ENCODE results near the gene TMCC3.
"Not testable (repeated sequence)": the region's sequence is repeated elsewhere in the genome, so short reads cannot be mapped to it uniquely, and the experiment has no call there.

The TMCC3 gene

DNA sequence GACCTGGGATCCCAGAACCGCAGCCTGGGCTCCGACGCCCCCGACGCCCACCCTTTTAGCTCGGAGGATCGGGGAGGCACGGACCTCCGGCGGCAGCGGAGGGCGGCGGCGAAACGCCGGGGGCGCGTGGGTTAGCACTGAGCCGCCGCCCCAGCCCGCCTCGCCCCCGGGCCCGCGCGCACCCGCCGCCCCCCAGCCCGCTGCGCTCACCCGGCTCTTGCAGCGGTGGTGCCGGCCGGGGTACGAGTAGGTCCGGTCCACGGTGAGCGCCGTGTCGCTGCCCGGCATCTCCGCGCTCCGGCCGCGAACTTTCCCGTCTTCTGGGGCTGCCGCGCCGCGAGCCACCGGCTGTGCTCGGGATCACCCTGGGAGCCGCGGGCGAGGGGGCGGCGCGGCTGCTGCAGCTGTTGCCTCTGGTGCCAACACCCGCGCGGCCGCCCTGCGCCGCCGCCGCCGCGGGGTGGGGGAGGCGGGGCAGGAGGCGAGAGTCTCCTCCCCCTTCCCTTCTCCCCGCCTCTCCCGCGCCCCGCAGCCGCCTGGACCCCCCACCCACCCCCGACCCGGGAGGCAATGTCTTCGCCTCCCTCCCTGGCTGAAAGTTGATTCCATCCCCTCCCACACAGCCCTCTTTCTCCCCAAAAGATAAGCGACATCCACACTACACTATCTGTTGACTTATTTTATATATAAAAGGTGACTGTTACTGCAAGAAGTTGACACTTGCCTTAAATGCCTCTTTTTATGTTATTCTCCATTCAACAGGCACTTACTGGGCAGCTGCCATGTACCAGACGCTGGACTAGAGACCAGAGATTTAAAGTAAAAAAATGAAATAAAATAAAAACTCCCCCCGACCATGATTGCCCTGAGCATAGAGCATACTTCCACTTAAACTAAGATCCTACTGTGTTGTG, at the start of gene TMCC3:
TMCC3 (minus strand) TSS at position 415 of the 914 bp plus-strand sequence; CDS start at position 288, 127 bp downstream.
- peak in 1 of 2 experiments; percentile 47 for DNase-seq

- DNase-seq: no peak
Measured at GRCh38 chr12:94699801-94700200, 49.4 kb upstream of the TMCC3 start.

DNA sequence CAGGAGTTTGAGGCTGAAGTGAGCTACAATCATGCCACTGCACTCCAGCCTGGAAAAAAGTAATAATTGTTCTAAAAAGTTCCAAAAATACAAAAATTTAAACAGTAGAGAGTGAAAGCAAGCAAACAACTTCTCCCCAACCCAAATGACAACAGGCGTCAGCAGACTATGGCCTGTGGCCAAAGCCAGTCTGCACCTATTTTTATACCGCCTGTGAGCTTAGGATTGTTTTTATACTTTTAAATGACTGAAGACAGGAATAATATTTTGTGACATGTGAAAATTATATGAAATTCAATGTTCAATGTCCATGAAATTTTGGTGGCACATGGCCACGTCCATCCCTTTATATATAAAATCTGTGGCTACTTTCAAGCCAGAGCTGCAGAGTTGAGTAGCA, 48.2 kb upstream of the TMCC3 start:
- DNase-seq: no peak

DNA sequence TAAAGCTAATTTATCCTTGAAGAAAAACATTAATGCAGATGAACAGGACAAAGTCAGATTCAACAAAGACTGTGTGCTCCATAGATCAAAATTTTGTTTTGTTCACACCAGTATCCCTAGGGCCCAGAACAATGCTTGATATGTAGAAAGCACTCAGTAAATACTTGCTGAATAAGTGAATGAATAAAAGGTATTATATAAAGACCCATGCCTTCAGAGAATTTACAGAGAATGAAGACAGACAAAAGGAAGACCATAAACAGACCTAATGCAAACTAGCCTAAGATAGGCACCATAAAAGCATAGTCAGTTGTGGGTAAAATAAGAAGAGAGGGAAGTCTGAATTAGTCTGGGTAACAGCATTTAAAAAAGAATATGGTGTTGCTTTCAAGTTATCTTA, 47.3 kb upstream of the TMCC3 start:
- DNase-seq: no peak

DNA sequence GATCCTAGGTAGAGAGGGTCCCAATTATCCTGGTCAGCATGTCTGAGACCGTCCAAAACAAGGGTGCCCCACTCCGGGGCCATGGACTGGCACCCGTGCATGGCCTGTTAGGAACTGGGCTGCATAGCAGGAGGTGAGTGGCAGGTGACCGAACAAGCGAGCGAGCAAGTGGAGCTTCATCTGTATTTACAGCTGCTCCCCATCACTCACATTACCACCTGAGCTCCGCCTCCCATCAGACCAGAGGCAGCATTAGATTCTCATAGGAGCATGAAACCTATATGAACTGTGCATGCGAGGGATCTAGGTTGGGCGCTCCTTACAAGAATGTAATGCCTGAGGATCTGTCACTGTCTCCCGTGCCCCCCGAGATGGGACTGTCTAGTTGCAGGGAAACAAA, 44.4 kb upstream of the TMCC3 start:
- DNase-seq: no peak

- DNase-seq: not testable (repeated sequence)
Measured at GRCh38 chr12:94692826-94693225, 42.5 kb upstream of the TMCC3 start.

GRCh38 chr12:94690198-94690771, 39.9 kb upstream of the TMCC3 start:
- DNase-seq: no peak

DNA sequence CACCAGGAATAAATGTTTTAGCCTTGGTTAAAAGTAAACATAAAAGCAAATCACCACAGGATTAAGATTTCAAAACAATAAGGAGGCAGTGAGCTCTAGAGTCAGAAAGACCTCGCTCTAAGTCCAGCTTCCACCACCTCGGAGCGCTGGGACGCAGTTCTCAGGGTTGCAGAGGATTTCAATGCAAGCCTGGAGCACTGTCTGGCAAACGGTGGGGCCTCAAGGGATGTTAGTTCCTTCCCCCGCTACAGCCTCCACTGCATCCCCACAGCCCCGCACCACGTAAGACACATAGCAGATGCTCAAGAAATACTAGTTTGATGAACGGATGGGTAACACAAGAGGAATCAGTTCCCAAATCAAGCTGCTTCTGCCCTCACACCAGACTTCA, 39.3 kb upstream of the TMCC3 start:
- no peak for DNase-seq

DNA sequence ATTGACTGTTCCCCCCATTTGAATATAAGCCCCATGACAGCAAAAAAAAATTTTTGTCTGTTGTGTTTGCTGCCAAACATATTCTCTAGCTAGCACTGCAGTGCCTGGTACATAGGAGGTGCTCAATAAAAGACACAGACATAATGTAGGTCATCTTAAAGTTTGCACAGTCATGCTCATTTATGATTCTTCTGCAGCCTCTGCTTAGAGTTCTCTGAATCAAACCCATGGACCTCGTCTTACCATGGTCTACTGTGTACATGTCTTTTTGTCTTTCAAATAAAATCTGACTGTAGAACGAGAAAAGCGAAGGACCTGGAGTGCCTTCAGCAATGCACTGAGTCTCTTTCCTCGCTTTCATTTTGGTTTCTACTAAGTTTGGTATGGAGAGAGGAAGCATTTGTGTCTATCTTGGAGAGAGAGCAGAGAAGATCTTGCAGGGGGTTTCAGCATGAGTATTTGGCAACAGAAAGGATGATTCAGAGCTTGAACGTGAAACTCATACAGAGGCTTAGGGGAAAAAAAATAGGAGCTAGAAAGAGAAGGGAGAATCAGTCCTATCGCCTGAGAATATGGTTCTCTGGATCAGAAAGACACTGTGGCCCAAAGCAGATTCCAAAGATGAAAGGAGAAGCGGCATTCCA, 38.8 kb upstream of the TMCC3 start:
- no peak for DNase-seq

DNA sequence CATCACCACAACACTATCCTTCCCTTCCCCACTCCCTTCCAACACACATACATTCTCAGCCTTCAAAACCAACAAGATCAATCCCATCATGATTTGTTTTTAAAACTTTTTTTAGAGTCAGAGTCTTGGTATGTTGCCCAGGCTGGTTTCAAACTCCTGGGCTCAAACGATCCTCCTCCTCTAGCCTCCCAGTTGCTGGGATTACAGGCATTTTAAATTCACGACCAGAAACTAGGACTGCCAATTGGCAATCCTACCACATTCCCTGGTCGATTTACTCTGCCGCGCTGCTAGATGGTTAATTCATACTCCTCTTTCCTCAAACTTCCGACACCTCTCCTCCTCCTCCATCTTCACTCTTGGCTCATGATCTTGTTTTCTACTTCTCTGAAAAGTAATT, 37.5 kb upstream of the TMCC3 start:
- DNase-seq: no peak

GRCh38 chr12:94686834-94687628, 36.7 kb upstream of the TMCC3 start:
- no peak for DNase-seq

DNA sequence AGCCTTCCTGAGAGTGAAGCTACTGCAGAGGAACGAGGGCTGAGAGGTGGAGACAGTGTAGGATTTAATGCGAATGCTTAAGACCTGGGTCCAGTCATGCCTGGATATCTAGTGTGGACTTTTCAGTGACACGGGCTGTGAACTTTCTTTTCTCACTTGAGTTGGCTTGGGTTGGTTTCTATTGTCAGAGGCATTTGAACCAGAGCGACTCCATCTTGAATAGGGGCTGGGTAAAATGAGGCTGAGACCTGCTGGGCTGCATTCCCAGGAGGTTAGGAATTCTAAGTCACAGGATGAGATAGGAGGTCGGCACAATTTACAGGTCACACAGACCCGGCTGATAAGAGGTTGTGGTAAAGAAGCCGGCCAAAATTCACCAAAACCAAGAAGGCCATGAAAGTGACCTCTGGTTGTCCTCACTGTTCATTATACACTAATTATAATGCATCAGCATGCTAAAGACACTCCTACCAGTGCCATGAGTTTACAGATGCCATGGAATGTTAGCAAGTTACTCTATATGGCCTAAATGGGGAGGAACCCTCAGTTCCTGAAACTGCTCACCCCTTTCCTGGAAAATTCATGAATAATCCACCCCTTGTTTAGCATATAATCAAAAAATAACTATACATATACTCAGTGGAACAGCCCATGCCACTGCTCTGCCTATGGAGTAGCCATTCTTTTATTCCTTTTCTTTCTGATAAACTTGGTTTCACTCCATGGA, 34.2 kb upstream of the TMCC3 start:
- DNase-seq: no peak

DNA sequence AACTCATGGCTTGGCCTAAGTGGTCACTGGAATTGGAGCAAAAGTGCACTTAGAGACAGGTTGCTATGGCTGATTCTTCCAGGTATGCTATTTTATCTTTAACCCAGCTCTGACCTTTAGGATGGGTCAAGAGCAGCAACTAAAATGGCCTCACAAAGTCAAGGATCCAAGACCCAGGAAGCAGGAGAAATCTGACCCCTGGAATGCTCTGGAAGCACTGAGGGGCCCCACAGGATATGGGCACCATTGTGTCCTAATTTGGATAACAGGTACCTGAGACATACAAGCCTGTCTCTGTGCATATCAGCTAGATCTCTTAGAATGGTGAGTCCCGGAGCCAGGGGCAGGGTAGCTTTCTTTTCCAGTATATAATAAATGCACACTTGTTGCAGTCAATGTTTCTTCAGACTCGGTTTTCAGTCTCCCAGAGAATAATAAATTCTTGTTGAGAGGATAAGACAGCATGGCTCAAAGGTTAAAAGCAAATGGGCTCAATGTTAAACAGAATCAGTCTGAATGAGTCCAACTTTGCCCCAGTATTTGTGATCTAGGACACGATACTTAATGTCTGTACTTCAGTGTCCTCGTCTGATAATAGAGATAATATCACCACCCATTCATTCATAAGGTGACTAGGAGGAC, 29.3 kb upstream of the TMCC3 start:
- DNase-seq: no peak

GRCh38 chr12:94678849-94679248, 28.5 kb upstream of the TMCC3 start:
- DNase-seq: no peak

- no peak for DNase-seq
Measured at GRCh38 chr12:94678379-94678778, 28.0 kb upstream of the TMCC3 start.

- DNase-seq: no peak
Measured at GRCh38 chr12:94677778-94678177, 27.4 kb upstream of the TMCC3 start.

DNA sequence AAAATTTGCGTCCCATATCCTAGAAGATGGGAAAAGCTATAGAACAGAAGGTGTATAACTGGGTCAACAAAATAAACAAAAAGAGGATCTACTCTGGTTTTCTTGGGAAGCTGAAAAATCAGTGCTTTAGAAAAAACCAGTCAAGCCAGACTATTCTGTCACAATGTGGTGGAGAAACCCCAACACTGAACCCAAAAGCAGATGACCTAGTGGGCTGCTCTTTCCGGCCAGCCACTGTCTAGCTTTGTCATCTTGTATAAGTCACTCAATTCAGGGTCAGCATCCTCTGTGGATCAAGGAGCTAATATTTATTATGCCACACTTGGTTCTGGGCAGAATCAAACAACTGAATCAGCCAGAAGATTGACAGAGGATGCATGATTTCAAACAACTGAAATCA, 26.6 kb upstream of the TMCC3 start:
- no peak for DNase-seq

- no peak for DNase-seq
Measured at GRCh38 chr12:94676031-94676641, 25.8 kb upstream of the TMCC3 start.

DNA sequence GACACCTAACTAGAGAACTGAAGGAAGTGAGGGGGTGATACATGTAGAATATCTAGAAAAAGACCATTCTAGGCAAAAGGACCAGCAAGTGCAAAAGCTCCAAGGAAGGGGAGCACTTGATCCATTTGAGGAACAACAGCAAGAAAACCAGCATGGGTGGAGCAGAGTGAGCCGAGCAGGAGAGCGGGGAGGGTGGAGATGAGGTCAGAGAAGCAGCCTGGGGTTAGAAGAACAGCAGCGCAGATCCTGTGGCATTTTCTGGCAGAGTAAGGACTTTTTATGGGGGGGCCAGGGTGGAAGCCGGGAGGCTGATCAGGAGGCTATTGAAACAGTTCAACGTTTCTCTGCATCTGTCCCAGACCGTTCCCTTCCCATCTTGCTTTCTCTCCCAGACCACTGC, 24.5 kb upstream of the TMCC3 start:
- no peak for DNase-seq

DNA sequence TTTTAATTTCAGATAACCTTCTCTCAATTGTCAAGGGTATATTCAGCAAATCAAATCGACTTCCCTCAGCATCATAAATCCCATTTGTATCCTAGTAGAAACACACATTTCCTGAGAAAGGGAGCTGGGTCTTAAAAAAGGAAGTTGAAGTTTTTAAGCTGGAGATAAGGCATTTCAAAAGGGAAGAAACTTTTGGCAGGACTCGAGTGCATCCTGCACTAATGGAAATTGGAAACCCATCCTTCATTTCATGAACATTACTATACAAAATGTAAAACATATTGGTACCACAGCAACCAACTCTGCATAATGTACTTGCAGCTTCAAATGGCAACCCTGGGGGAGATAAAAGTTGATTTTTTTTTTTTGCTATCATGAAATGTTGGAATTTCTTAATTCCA, 23.7 kb upstream of the TMCC3 start:
- no peak for DNase-seq

- DNase-seq: no peak
Measured at GRCh38 chr12:94673496-94673895, 23.1 kb upstream of the TMCC3 start.

DNA sequence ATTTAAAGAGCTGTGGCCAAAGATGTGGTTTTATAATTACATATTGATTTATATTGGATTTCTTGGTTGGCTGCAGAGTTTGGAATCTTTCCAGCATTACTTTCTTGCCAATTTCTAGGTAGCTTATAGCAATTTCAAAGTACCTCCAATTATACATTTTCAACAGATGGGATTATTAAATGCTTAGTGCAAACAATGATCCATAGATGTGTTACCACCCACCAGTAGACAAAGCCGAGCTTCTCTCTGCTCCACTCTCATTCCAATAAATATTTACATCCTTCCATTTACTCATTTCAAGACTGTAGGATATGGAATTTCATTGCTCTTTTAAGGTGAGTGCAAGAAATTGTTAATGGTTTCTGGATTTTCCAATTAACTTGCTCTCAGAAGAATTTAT, 21.6 kb upstream of the TMCC3 start:
- no peak for DNase-seq
